ENCODE results near the gene HSPA9. TPM values are rescaled to one million over a fixed set of nuclear protein-coding genes. Genes with fewer than 3 reads are reported as not detected.

Gene HSPA9
- total RNA-seq = 100 to 1,000 TPM; 321 to 498 (median 441) TPM
- 100 to 1,000 TPM; 289 to 718 (median 626) TPM for polyA plus RNA-seq
- long read RNA-seq, donor 1, full-length matches to known transcripts = 572 of 622 reads
- long read RNA-seq, donor 1, partial matches to known transcripts = 31 of 622 reads
- long read RNA-seq, donor 1, other reads (novel, unspliced or antisense) = 19 of 622 reads
- long read RNA-seq, donor 2, full-length matches to known transcripts = 1,373 of 1,524 reads
- long read RNA-seq, donor 2, partial matches to known transcripts = 95 of 1,524 reads
- long read RNA-seq, donor 2, other reads (novel, unspliced or antisense) = 56 of 1,524 reads

DNA sequence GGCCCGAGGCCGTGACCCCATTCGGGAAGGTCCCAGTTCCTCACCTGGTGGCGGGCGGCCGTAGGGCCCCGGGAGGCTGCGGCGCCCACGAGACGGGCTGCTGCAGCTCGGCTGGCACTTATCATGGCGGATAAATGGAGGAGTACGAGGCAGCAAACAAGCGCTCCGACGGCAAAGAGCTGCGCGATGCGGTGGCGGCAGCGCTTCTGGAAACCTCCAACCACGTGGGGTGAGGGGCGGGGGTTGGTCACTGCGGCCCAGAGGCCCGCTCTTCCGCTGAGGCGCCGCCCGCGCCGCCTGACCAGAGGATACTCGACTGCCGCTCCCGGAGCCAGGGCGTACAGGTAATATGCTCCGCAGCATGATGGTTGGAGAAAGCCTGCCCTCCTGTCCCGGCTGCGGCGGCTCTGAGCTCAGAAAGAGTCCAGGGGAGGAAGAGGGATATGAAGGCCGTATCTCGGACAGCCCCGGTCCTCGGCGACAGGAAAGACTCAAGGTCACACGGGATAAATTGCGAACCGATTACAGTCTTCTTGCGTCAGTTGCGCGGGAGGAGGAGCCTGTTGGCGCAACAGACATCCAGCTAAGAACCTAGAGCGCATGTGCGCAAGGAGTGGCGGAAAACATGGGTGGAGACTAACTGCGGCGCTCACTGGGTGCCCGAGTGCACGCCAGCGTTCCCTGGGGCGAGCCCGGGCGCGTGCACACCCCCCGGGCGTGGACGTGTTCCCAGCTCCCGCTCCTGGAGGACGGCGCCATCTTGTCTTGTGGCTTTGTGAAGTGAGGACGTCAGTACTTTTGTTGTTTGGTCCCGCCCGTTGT lies at the start of gene HSPA9:
HSPA9 (minus strand) TSS at position 208 of the 822 bp plus-strand sequence; CDS start at position 125, 83 bp downstream.
- 0 to 1% (median 0%) methylated on average over 71 to 73 of the region's 73 CpGs for WGBS, 3 donors
- peak; percentile 92 to 96 (median 94) for ATAC-seq

GRCh38 chr5:138623053-138623452 lies 47.9 kb upstream of the HSPA9 start:
- Histone ChIP-seq H3K27me3 (ENCODE audit: insufficient read depth in 3 of 3, low read length in 2 of 3) (peaks cover 0 to 3% (median 0%) of the 10 kb centered on the region in 3 donors), H3K4me3 (no peak overlapping the region), H3K27ac (no peak overlapping the region), H3K36me3 (ENCODE audit: insufficient read depth in 1 of 2, low read depth in 1 of 2) (no peaks in the 10 kb centered on the region), H3K9me3 (no peaks in the 10 kb centered on the region), H3K4me1 (no peaks in the 10 kb centered on the region)
- WGBS, 3 donors = 44 to 66% (median 51%) methylated on average over 4 of the region's 4 CpGs
- intact Hi-C loops (cut with DNase I) = no loop called here
- ATAC-seq = no peak
- peak in 1 of 2 donors; percentile 44 for DNase-seq
- TF ChIP-seq, protein P1, sequence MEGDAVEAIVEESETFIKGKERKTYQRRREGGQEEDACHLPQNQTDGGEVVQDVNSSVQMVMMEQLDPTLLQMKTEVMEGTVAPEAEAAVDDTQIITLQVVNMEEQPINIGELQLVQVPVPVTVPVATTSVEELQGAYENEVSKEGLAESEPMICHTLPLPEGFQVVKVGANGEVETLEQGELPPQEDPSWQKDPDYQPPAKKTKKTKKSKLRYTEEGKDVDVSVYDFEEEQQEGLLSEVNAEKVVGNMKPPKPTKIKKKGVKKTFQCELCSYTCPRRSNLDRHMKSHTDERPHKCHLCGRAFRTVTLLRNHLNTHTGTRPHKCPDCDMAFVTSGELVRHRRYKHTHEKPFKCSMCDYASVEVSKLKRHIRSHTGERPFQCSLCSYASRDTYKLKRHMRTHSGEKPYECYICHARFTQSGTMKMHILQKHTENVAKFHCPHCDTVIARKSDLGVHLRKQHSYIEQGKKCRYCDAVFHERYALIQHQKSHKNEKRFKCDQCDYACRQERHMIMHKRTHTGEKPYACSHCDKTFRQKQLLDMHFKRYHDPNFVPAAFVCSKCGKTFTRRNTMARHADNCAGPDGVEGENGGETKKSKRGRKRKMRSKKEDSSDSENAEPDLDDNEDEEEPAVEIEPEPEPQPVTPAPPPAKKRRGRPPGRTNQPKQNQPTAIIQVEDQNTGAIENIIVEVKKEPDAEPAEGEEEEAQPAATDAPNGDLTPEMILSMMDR (IDR thresholded peaks at IDR 0.05) = no peak

More for the DNA sequence above, at the start of gene HSPA9:
- DNase-seq = peak; percentile 98 to 99
- Histone ChIP-seq H3K4me3 (peak within 1 kb of the TSS; percentile 89), H3K27ac (peak within 1 kb of the TSS; percentile 98), H3K9me3 (no peaks in the 10 kb centered on the region), H3K36me3 (ENCODE audit: insufficient read depth in 1 of 2, low read depth in 1 of 2) (peaks cover 17 to 37% of the 10 kb centered on the region in 2 donors), H3K27me3 (ENCODE audit: insufficient read depth in 3 of 3, low read length in 2 of 3) (no peaks in the 10 kb centered on the region), H3K4me1 (peaks cover 23% of the 10 kb centered on the region)
- TF ChIP-seq, protein P1 (IDR thresholded peaks at IDR 0.05) = peak; percentile 17
- intact Hi-C loops (cut with DNase I) = loop anchor here (5.0 to 10.0 kb wide), 2 partner anchors 692 to 759 kb away; no protein-coding TSS in a partner anchor

- WGBS, 3 donors = 77 to 94% (median 86%) methylated on average over 4 of the region's 4 CpGs
- no peaks in the 10 kb centered on the region for H3K36me3 ChIP-seq (ENCODE audit: insufficient read depth in 1 of 2, low read depth in 1 of 2)
- DNase-seq = no peak
- intact Hi-C loops (cut with DNase I) = no loop called here
- H3K27ac ChIP-seq = no peak overlapping the region
- TF ChIP-seq, protein P1 (IDR thresholded peaks at IDR 0.05) = no peak
- H3K4me1 ChIP-seq = no peaks in the 10 kb centered on the region
- H3K27me3 ChIP-seq (ENCODE audit: insufficient read depth in 3 of 3, low read length in 2 of 3) = peaks cover 0 to 3% (median 0%) of the 10 kb centered on the region in 3 donors
- no peak for ATAC-seq
- H3K9me3 ChIP-seq = no peaks in the 10 kb centered on the region
- H3K4me3 ChIP-seq = no peak overlapping the region
Observed at GRCh38 chr5:138622051-138622450, 46.9 kb upstream of the HSPA9 start.

GRCh38 chr5:138620663-138621224 lies 45.5 kb upstream of the HSPA9 start:
- intact Hi-C loops (cut with DNase I) = no loop called here
- DNase-seq (no peak), ATAC-seq (no peak)
- Histone ChIP-seq H3K4me1 (no peaks in the 10 kb centered on the region), H3K36me3 (ENCODE audit: insufficient read depth in 1 of 2, low read depth in 1 of 2) (no peaks in the 10 kb centered on the region), H3K9me3 (no peaks in the 10 kb centered on the region), H3K4me3 (no peak overlapping the region), H3K27me3 (ENCODE audit: insufficient read depth in 3 of 3, low read length in 2 of 3) (peaks cover 0 to 3% (median 0%) of the 10 kb centered on the region in 3 donors), H3K27ac (no peak overlapping the region)
- TF ChIP-seq, protein P1 (IDR thresholded peaks at IDR 0.05) = no peak
- WGBS, 3 donors = 59 to 66% (median 64%) methylated on average over 4 of the region's 4 CpGs
